Measurements from ENCODE around the gene PARD6G. TPM values are rescaled to one million over a fixed set of nuclear protein-coding genes. Genes with fewer than 3 reads are reported as not detected.

PARD6G gene
- total and polyA plus RNA-seq, 2 of the 8 experiments (the other 6 are each of a cell fraction or from before 2014, with no cell fraction given): 11.3 to 17.9 TPM

DNA sequence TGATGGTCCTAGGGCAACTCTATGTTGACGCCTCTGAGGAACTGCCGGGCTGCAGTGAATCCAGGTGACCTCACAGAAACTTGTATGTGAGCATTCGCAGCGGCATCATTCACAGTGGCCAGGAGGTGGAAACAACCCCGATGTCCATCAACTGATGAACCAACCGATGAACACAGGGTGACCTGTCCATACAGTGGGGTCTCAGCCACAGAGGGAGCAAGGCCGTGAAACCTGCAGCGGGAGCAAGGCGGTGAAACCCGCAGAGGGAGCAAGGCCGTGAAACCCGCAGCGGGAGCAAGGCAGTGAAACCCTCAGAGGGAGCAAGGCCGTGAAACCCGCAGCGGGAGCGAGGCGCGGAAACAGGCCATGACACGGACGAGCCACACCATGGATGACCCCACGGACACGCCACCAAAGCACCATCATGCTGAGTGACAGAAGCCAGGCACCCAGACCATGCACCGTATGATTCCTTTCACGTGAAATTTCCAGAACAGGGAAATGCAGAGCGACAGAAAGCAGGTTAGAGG is 63.0 kb downstream of the PARD6G start:
- 96% methylated on average over 18 of the region's 26 CpGs; no CpG with 5 or more reads in 1 of the 2 experiments for WGBS, 2 experiments (ENCODE audit: extremely low coverage in 1 of 2, insufficient coverage in 1 of 2, insufficient read length in 1 of 2, insufficient replicate concordance in 2 of 2, low coverage in 1 of 2, low lambda C conversion rate in 2 of 2, missing lambda C conversion rate in 1 of 2)
- Histone ChIP-seq H2BK5ac (ENCODE audit: low read depth, low read length) (no peak overlapping the region), H2AK5ac (ENCODE audit: low read depth, low read length) (no peak overlapping the region), H3K79me1 (ENCODE audit: low read depth, low read length) (peaks cover 5% of the 10 kb centered on the region), H3K4me1 (replicated peaks in 1 of 4; ENCODE audit: control insufficient read depth in 3 of 4, insufficient read depth in 4 of 4, low read length in 3 of 4) (peaks cover 0 to 10% (median 3%) of the 10 kb centered on the region in 4 experiments; a peak in 5 of 7 replicates), H4K91ac (replicated peaks; ENCODE audit: insufficient read length, low read length) (no peak overlapping the region), H2AFZ (ENCODE audit: low read length) (no peak overlapping the region), H3K79me2 (ENCODE audit: control insufficient read depth in 1 of 2, insufficient read depth in 2 of 2, low read length in 2 of 2) (no peaks in the 10 kb centered on the region), H3K14ac (ENCODE audit: insufficient read length) (no peak overlapping the region), H2BK12ac (ENCODE audit: low read depth, low read length) (no peak overlapping the region), H4K5ac (ENCODE audit: insufficient read length, low read depth, low read length) (no peak overlapping the region), H3K9ac (replicated peaks in 1 of 4; ENCODE audit: extremely low read depth in 1 of 4, low read depth in 3 of 4, low read length in 3 of 4) (no peak overlapping the region), H3K23ac (ENCODE audit: insufficient read length) (no peak overlapping the region), H3K4me2 (ENCODE audit: insufficient read depth in 1 of 2, low read depth in 2 of 2, low read length in 2 of 2) (no peak overlapping the region), H3K36me3 (ENCODE audit: control insufficient read depth in 2 of 4, insufficient read depth in 4 of 4, low read length in 3 of 4) (no peaks in the 10 kb centered on the region), H3K27ac (ENCODE audit: low read depth, low read length) (no peak overlapping the region), H3K4ac (replicated peaks; ENCODE audit: insufficient read length, low read depth, low read length) (no peak overlapping the region), H3K56ac (replicated peaks; ENCODE audit: insufficient read length, low read depth, low read length) (no peak overlapping the region), H3K4me3 (ENCODE audit: extremely low read depth in 1 of 4, insufficient read depth in 2 of 4, low read depth in 3 of 4, low read length in 4 of 4) (no peak overlapping the region), H2BK120ac (replicated peaks; ENCODE audit: low read depth, low read length) (no peak overlapping the region), H3K18ac (ENCODE audit: extremely low read depth, low read length) (no peak overlapping the region), H2BK20ac (ENCODE audit: low read length) (no peak overlapping the region), H3K9me3 (ENCODE audit: insufficient read depth in 2 of 2, low read depth in 1 of 2, low read length in 1 of 2) (peaks cover 0 to 2% of the 10 kb centered on the region in 2 experiments; a peak in 2 of 4 replicates), H4K20me1 (replicated peaks in 1 of 2; ENCODE audit: control insufficient read depth in 1 of 2, insufficient read depth in 2 of 2, low read length in 2 of 2) (peaks cover 0 to 14% of the 10 kb centered on the region in 2 experiments), H2BK15ac (ENCODE audit: low read length) (no peak overlapping the region), H4K8ac (ENCODE audit: extremely low read depth, insufficient read depth, low read length) (no peak overlapping the region), H3K27me3 (replicated peaks in 1 of 4; ENCODE audit: control insufficient read depth in 3 of 4, extremely low read depth in 1 of 4, insufficient read depth in 3 of 4, low read length in 3 of 4) (no peaks in the 10 kb centered on the region), H3K23me2 (ENCODE audit: low read depth, low read length) (no peaks in the 10 kb centered on the region)
- no peak for FAIRE-seq
- no peak for DNase-seq (ENCODE audit: low read depth in 1 of 2, low spot score in 2 of 2)
- CTCF ChIA-PET (ENCODE audit: partially characterized antibody): interaction anchor here (1.3 kb wide), 2 partner anchors 9 to 28 kb away, joined by 4 read pairs; no protein-coding TSS in a partner anchor
- POLR2A ChIA-PET (ENCODE audit: partially characterized antibody): no interaction called here
- TF ChIP-seq TAF1 (IDR thresholded peaks at IDR 0.05; ENCODE audit: low read depth, low read length) (no peak), CBX8 (IDR thresholded peaks at IDR 0.05; ENCODE audit: borderline replicate concordance, low read depth, low read length) (no peak), BACH1 (IDR thresholded peaks at IDR 0.05; ENCODE audit: low read length) (no peak), CBX5 (IDR thresholded peaks at IDR 0.05; ENCODE audit: low read depth, low read length) (no peak), JUND (IDR thresholded peaks at IDR 0.05; ENCODE audit: low read length) (no peak), RNF2 (IDR thresholded peaks at IDR 0.05; ENCODE audit: borderline replicate concordance, low read depth, low read length, missing control alignments, poor library complexity, severe bottlenecking) (no peak), KDM1A (IDR thresholded peaks at IDR 0.05; ENCODE audit: borderline replicate concordance, low read length) (no peak), E2F6 (IDR thresholded peaks at IDR 0.05) (no peak), CHD1 (IDR thresholded peaks at IDR 0.05; ENCODE audit: low read depth, low read length) (no peak), SRF (IDR thresholded peaks at IDR 0.05; ENCODE audit: low read depth, low read length) (no peak), EGR1 (IDR thresholded peaks at IDR 0.05; ENCODE audit: borderline replicate concordance, low read depth, low read length) (no peak), RBBP5 (IDR thresholded peaks at IDR 0.05; ENCODE audit: borderline replicate concordance, low read depth, low read length) (no peak), SP2 (IDR thresholded peaks at IDR 0.05; ENCODE audit: low read length) (no peak)

Measured in H1 (cell line).